Endothelial cell of umbilical vein (primary cell): ENCODE measurements around the gene ANKS6. TPM values are rescaled to one million over a fixed set of nuclear protein-coding genes. Genes with fewer than 3 reads are reported as not detected.

Experiments used
- BruUV-seq: library from RNA; stranded (reverse); fragments of 400-500 nt; replicated peaks from 2 replicates; lab custom pipeline; 2021; lab: Mats Ljungman, UMichigan
- CTCF ChIA-PET: fragments of 300-600, 350-600 bp; sonication (Branson Sonifier 250); formaldehyde crosslinking; loops from one replicate; lab custom pipeline; 2021; ENCODE audit warnings: antibody characterized with exemption, inconsistent platforms; lab: Charles Lee
- POLR2A ChIA-PET: fragments of 300-600, 350-600 bp; sonication (Branson Sonifier 250); formaldehyde crosslinking; loops from one replicate; lab custom pipeline; 2021; ENCODE audit warnings: antibody characterized with exemption, inconsistent platforms; lab: Charles Lee
- DNase-seq: peaks from one replicate; pipeline ENCODE4 v3.0.0-alpha.2; 2011; ENCODE audit warnings: low read depth, low spot score
- FAIRE-seq: peaks from 2 replicates; lab custom pipeline; 2011; peaks lifted over from hg19 to GRCh38; lab: Jason Lieb, UNC
- H2AFZ ChIP-seq: 2 replicates; pipeline ENCODE4 v1.6.0; 2012; ENCODE audit warnings: low read depth, low read length, control low read depth, inconsistent platforms
- H3K27ac ChIP-seq: 2 replicates; pipeline ENCODE4 v1.5.1; 2011; ENCODE audit warnings: low read depth, mild to moderate bottlenecking, control low read depth, low read length, moderate library complexity; ENCODE audit not compliant: insufficient read depth
- H3K27me3 ChIP-seq, 2 experiments: 2 replicates each; pipeline versions ENCODE4 v1.6.0 to v1.6.1; 2011; ENCODE audit warnings: low read length in 2 of 2, mixed read lengths in 1 of 2; ENCODE audit not compliant: control insufficient read depth in 2 of 2, insufficient read depth in 2 of 2
- H3K36me3 ChIP-seq, 2 experiments: 2 replicates in 1 of 2; 3 replicates in 1 of 2; pipeline ENCODE4 v1.5.1; 2011; ENCODE audit warnings: low read length in 2 of 2, mild to moderate bottlenecking in 1 of 2, moderate library complexity in 1 of 2; ENCODE audit not compliant: control insufficient read depth in 2 of 2, insufficient read depth in 2 of 2; ENCODE audit errors: extremely low read depth in 1 of 2
- H3K4me1 ChIP-seq: 3 replicates; pipeline ENCODE4 v1.5.1; 2011; ENCODE audit warnings: mild to moderate bottlenecking, low read length; ENCODE audit not compliant: control insufficient read depth, insufficient read depth; ENCODE audit errors: extremely low read depth
- H3K4me2 ChIP-seq: 2 replicates; pipeline ENCODE4 v1.6.1; 2011; ENCODE audit warnings: low read length, control low read depth, mixed read lengths; ENCODE audit not compliant: insufficient read depth
- H3K4me3 ChIP-seq, 3 experiments: fragments of 200-600 bp in 1 of 3; sonication (generic), shearing (Covaris generic) in 1 of 3; replicated peaks in 1 of 3; 2 replicates each; pipeline ENCODE4 v1.5.1; 2011 to 2016; ENCODE audit warnings: control low read depth in 3 of 3, low read length in 3 of 3, mild to moderate bottlenecking in 2 of 3, inconsistent platforms in 1 of 3, low read depth in 1 of 3, moderate library complexity in 1 of 3; ENCODE audit not compliant: insufficient read depth in 1 of 3
- H3K79me2 ChIP-seq: 2 replicates; pipeline ENCODE4 v1.6.0; 2012; ENCODE audit warnings: low read length, inconsistent platforms; ENCODE audit not compliant: control insufficient read depth, insufficient read depth
- H3K9ac ChIP-seq: replicated peaks from 2 replicates; pipeline ENCODE3; 2011; ENCODE audit warnings: low read length, control low read depth; ENCODE audit not compliant: insufficient read depth; ENCODE audit errors: extremely low read depth
- H3K9me1 ChIP-seq: replicated peaks from 3 replicates; pipeline ENCODE4 v1.6.0; 2011; ENCODE audit warnings: mild to moderate bottlenecking, low read length; ENCODE audit not compliant: control insufficient read depth, insufficient read depth; ENCODE audit errors: extremely low read depth
- H3K9me3 ChIP-seq: replicated peaks from 2 replicates; pipeline ENCODE4 v1.5.1; 2012; ENCODE audit warnings: low read length, inconsistent platforms; ENCODE audit not compliant: control insufficient read depth, insufficient read depth
- H4K20me1 ChIP-seq: replicated peaks from 2 replicates; pipeline ENCODE3; 2011; ENCODE audit warnings: mild to moderate bottlenecking, low read length; ENCODE audit not compliant: control insufficient read depth, insufficient read depth; ENCODE audit errors: extremely low read depth
- EZH2 ChIP-seq: IDR thresholded peaks from 2 replicates; pipeline ENCODE4 v1.6.1; 2012; ENCODE audit warnings: borderline replicate concordance, low read depth, mild to moderate bottlenecking, moderate library complexity, low read length, inconsistent platforms; ENCODE audit not compliant: severe bottlenecking
- FOS ChIP-seq: IDR thresholded peaks from 2 replicates; pipeline ENCODE4 v1.6.1; 2011; ENCODE audit warnings: mild to moderate bottlenecking, low read length, moderate library complexity, borderline replicate concordance; ENCODE audit not compliant: insufficient read depth
- GATA2 ChIP-seq: IDR thresholded peaks from 2 replicates; pipeline ENCODE4 v1.7.0; 2011; ENCODE audit warnings: low read depth, mild to moderate bottlenecking, moderate library complexity, mixed read lengths, low read length; ENCODE audit not compliant: insufficient read length, insufficient read depth
- JUN ChIP-seq: IDR thresholded peaks from 2 replicates; pipeline ENCODE4 v1.6.1; 2011; ENCODE audit warnings: borderline replicate concordance, low read depth; ENCODE audit not compliant: insufficient read length, insufficient read depth
- MYC ChIP-seq: IDR thresholded peaks from one replicate; pipeline ENCODE4 v1.6.1; 2011; ENCODE audit warnings: mild to moderate bottlenecking, low read depth, low read length
- POLR2A ChIP-seq: IDR thresholded peaks from 2 replicates; pipeline ENCODE4 v1.6.1; 2012; ENCODE audit warnings: low read depth, mild to moderate bottlenecking, control low read depth, low read length
- POLR2AphosphoS5 ChIP-seq: IDR thresholded peaks from 2 replicates; pipeline ENCODE4 v1.6.1; 2012; ENCODE audit warnings: low read depth, mild to moderate bottlenecking, control low read depth, low read length, moderate library complexity; ENCODE audit not compliant: insufficient read depth
- dilution Hi-C: fragments of 300-500 bp; cut with MboI; formaldehyde crosslinking; loops from one replicate; pipeline ENCODE4 v1.15.0; 2019; ENCODE audit warnings: low sequenced_read_pairs; ENCODE audit not compliant: extremely low pct_ligation_motif_present
- intact Hi-C: fragments of 100-400 bp; cut with micrococcal nuclease; formaldehyde crosslinking; loops from one replicate; pipeline ENCODE4 v1.10.0; 2022
- polyA plus RNA-seq, 4 experiments: library from polyadenylated mRNA; depleted of rRNA in 3 of 4; stranded (reverse) in 3 of 4; unstranded in 1 of 4; fragments of >200 nt; gene quantifications; 2 replicates each; pipeline versions ENCODE4 v1.2.1 to v1.2.3, GENCODE V29; 2011 to 2012; ENCODE audit warnings: missing spikeins in 1 of 4
- total RNA-seq: library from RNA; stranded (reverse); gene quantifications from 2 replicates; pipeline ENCODE4 v1.2.3, GENCODE V29; 2021
- TF ChIP-seq, protein P1 (sequence below): IDR thresholded peaks from 2 replicates; pipeline ENCODE4 v1.6.1; 2011; ENCODE audit not compliant: insufficient read depth, insufficient read length
- TF ChIP-seq, protein P2 (sequence below), 2 donors: IDR thresholded peaks; 1 replicate in 1 of 2; 2 replicates in 1 of 2; pipeline ENCODE4 v1.5.1; 2011; ENCODE audit warnings: low read length in 2 of 2, mild to moderate bottlenecking in 2 of 2, moderate library complexity in 2 of 2, control low read depth in 1 of 2, inconsistent platforms in 1 of 2, low read depth in 1 of 2; ENCODE audit not compliant: insufficient read depth in 1 of 2; ENCODE audit errors: extremely low read depth in 1 of 2

Gene ANKS6
- total and polyA plus RNA-seq, 2 donors (not counting 3 experiments of a cell fraction or from before 2014, with no cell fraction given), result 15.5 to 18.6 TPM

DNA sequence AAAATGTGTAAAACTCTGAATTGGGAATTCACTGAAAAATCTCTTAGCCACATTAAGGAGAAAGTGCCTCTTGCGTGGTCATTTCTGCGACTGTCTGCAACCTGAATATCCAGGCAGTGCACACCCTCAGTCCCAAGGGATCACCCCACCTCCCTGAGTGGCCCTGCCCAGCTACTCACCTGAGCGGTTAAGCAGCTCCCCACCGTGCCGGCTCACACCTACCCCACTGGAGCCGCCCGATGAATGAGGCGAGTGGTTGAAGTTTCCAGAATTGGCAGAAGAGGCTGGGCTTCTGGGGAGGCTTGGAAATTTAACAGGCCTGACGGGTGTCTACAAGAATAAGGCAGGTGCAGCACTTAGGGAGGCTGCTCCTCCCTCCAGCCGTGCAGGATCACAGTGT, 25.6 kb downstream of the ANKS6 start:
- Histone ChIP-seq H3K4me2 (no peak overlapping the region), H3K4me1 (peaks cover 1% of the 10 kb centered on the region), H3K4me3 (no peak overlapping the region), H3K9me3 (no peaks in the 10 kb centered on the region), H3K79me2 (no peaks in the 10 kb centered on the region), H3K9me1 (no peaks in the 10 kb centered on the region), H3K27ac (no peak overlapping the region), H3K36me3 (peaks cover 0 to 20% of the 10 kb centered on the region in 2 experiments), H2AFZ (no peak overlapping the region), H3K9ac (no peak overlapping the region), H4K20me1 (no peaks in the 10 kb centered on the region), H3K27me3 (no peaks in the 10 kb centered on the region)
- TF ChIP-seq, protein P1, sequence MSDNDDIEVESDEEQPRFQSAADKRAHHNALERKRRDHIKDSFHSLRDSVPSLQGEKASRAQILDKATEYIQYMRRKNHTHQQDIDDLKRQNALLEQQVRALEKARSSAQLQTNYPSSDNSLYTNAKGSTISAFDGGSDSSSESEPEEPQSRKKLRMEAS, result no peak
- no peak for TF ChIP-seq POLR2A
- no peak for TF ChIP-seq EZH2
- TF ChIP-seq FOS, result no peak
- no peak for TF ChIP-seq GATA2
- TF ChIP-seq POLR2AphosphoS5, result no peak
- no peak for TF ChIP-seq JUN
- TF ChIP-seq, protein P2, sequence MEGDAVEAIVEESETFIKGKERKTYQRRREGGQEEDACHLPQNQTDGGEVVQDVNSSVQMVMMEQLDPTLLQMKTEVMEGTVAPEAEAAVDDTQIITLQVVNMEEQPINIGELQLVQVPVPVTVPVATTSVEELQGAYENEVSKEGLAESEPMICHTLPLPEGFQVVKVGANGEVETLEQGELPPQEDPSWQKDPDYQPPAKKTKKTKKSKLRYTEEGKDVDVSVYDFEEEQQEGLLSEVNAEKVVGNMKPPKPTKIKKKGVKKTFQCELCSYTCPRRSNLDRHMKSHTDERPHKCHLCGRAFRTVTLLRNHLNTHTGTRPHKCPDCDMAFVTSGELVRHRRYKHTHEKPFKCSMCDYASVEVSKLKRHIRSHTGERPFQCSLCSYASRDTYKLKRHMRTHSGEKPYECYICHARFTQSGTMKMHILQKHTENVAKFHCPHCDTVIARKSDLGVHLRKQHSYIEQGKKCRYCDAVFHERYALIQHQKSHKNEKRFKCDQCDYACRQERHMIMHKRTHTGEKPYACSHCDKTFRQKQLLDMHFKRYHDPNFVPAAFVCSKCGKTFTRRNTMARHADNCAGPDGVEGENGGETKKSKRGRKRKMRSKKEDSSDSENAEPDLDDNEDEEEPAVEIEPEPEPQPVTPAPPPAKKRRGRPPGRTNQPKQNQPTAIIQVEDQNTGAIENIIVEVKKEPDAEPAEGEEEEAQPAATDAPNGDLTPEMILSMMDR (IDR thresholded peaks at IDR 0.05; ENCODE audit: extremely low read depth in 1 of 2, insufficient read depth in 1 of 2, low read depth in 1 of 2, low read length in 2 of 2), result no peak
- TF ChIP-seq MYC, result no peak
- DNase-seq (no peak), FAIRE-seq (no peak)
- no TSS peak for BruUV-seq
- POLR2A ChIA-PET, result no interaction called here
- CTCF ChIA-PET, result interaction anchor here (1.0 to 1.2 kb wide), 2 partner anchors 455 to 565 kb away, joined by 3 read pairs; no protein-coding TSS in a partner anchor
- dilution Hi-C loops (loop anchor here (25.0 kb wide), 1 partner anchor 483 kb away; no protein-coding TSS in a partner anchor), intact Hi-C loops (no loop called here)
